ENCODE results near the gene UCN2. TPM values are rescaled to one million over a fixed set of nuclear protein-coding genes. Genes with fewer than 3 reads are reported as not detected.

The UCN2 gene
- total RNA-seq, 4 donors from 2014 or later = 4.8 to 9.8 (median 6.2) TPM

- intact Hi-C loops (cut with DNase I; ENCODE audit: low total_unique reads) = loop anchor here (10.0 kb wide), 2 partner anchors 114 to 284 kb away; partner anchors contain the start of genes ATRIP, CCDC51 and TMA7
Measured at GRCh38 chr3:48558493-48559134, 5.0 kb downstream of the UCN2 start.

GRCh38 chr3:48556796-48557626 is 6.6 kb downstream of the UCN2 start, which contains the start of gene PFKFB4:
TSS of gene PFKFB4 (minus strand) at chr3:48556803. CDS start at chr3:48556777, 26 bp downstream.
- peak; percentile 99 to 100 for DNase-seq (ENCODE audit: low spot score in 2 of 2)
- TF ChIP-seq CTCF (IDR thresholded peaks at IDR 0.05) (no peak), POLR2A (IDR thresholded peaks at IDR 0.05) (no peak)
- WGBS, 2 donors = 1% methylated on average over 34 to 51 of the region's 53 CpGs
- intact Hi-C loops (cut with DNase I; ENCODE audit: low total_unique reads) = loop anchor here (10.0 kb wide), 2 partner anchors 112 to 282 kb away; partner anchors contain the start of genes ATRIP, CCDC51 and TMA7
- peak within 1 kb of the TSS; percentile 34 for H3K4me3 ChIP-seq (ENCODE audit: low read depth, poor library complexity, severe bottlenecking)

More at GRCh38 chr3:48558493-48559134, 5.0 kb downstream of the UCN2 start:
- peak; percentile 66 to 90 for DNase-seq (ENCODE audit: low spot score in 2 of 2)
- H3K4me3 ChIP-seq (ENCODE audit: low read depth, poor library complexity, severe bottlenecking) = no peak overlapping the region
- TF ChIP-seq POLR2A (IDR thresholded peaks at IDR 0.05) = no peak
- TF ChIP-seq CTCF (IDR thresholded peaks at IDR 0.05) = no peak
- 50 to 55% methylated on average over 6 of the region's 6 CpGs for WGBS, 2 donors

- H3K4me3 ChIP-seq (ENCODE audit: low read depth, poor library complexity, severe bottlenecking) = peak overlapping the region; percentile 34
- no peak for TF ChIP-seq CTCF (IDR thresholded peaks at IDR 0.05)
- TF ChIP-seq POLR2A (IDR thresholded peaks at IDR 0.05) = no peak
- DNase-seq (ENCODE audit: low spot score in 2 of 2) = peak in 1 of 2 donors; percentile 41
- 21% methylated on average over 26 to 29 of the region's 29 CpGs for WGBS, 2 donors
- intact Hi-C loops (cut with DNase I; ENCODE audit: low total_unique reads) = loop anchor here (10.0 kb wide), 2 partner anchors 111 to 281 kb away; partner anchors contain the start of genes ATRIP, CCDC51 and TMA7
Measured at GRCh38 chr3:48555949-48556795, 7.4 kb downstream of the UCN2 start.

- TF ChIP-seq CTCF (IDR thresholded peaks at IDR 0.05) (no peak), POLR2A (IDR thresholded peaks at IDR 0.05) (no peak)
- intact Hi-C loops (cut with DNase I; ENCODE audit: low total_unique reads) = loop anchor here (10.0 kb wide), 2 partner anchors 111 to 281 kb away; partner anchors contain the start of genes ATRIP, CCDC51 and TMA7
Measured at GRCh38 chr3:48555231-48555948, 8.2 kb downstream of the UCN2 start.

More at GRCh38 chr3:48555231-48555948, 8.2 kb downstream of the UCN2 start:
- DNase-seq (ENCODE audit: low spot score in 2 of 2) = no peak
- H3K4me3 ChIP-seq (ENCODE audit: low read depth, poor library complexity, severe bottlenecking) = no peak overlapping the region
- 89 to 94% methylated on average over 10 of the region's 10 CpGs for WGBS, 2 donors
